ENCODE results near the gene TMEM74B.
A peak's percentile ranks its signal among the peaks of the same experiment; 100 is the strongest.
"Not testable (repeated sequence)": the region's sequence is repeated elsewhere in the genome, so short reads cannot be mapped to it uniquely, and the experiment has no call there.

Gene TMEM74B

GRCh38 chr20:1177680-1178079, 7.1 kb downstream of the TMEM74B start:
- no peak for DNase-seq

- DNase-seq, result no peak
These were observed 10.0 kb downstream of the TMEM74B start for GRCh38 chr20:1174787-1175186.

GRCh38 chr20:1173698-1174097, 11.1 kb downstream of the TMEM74B start:
- DNase-seq, result no peak

- DNase-seq, result peak in 1 of 2 experiments; percentile 16
These were observed 13.2 kb downstream of the TMEM74B start for GRCh38 chr20:1171461-1172093.

GRCh38 chr20:1169224-1169623, 15.6 kb downstream of the TMEM74B start:
- no peak for DNase-seq

GRCh38 chr20:1166948-1167720, 17.6 kb downstream of the TMEM74B start:
- no peak for DNase-seq

GRCh38 chr20:1165941-1166340, 18.8 kb downstream of the TMEM74B start:
- no peak for DNase-seq

GRCh38 chr20:1165521-1165920, 19.3 kb downstream of the TMEM74B start:
- no peak for DNase-seq

GRCh38 chr20:1164871-1165270, 19.9 kb downstream of the TMEM74B start:
- no peak for DNase-seq

GRCh38 chr20:1163653-1164052, 21.1 kb downstream of the TMEM74B start:
- DNase-seq, result no peak

GRCh38 chr20:1163105-1163504, 21.7 kb downstream of the TMEM74B start:
- DNase-seq, result no peak

- no peak for DNase-seq
These were observed 23.8 kb downstream of the TMEM74B start for GRCh38 chr20:1160991-1161390.

- no peak for DNase-seq
These were observed 24.3 kb downstream of the TMEM74B start for GRCh38 chr20:1160496-1160895.

GRCh38 chr20:1155342-1155741, 29.4 kb downstream of the TMEM74B start:
- DNase-seq, result no peak

GRCh38 chr20:1154691-1155090, 30.1 kb downstream of the TMEM74B start:
- DNase-seq, result no peak

GRCh38 chr20:1154226-1154625, 30.6 kb downstream of the TMEM74B start:
- DNase-seq, result no peak

- no peak for DNase-seq
These were observed 33.8 kb downstream of the TMEM74B start for GRCh38 chr20:1150968-1151367.

GRCh38 chr20:1150218-1150617, 34.6 kb downstream of the TMEM74B start:
- DNase-seq, result no peak

GRCh38 chr20:1149812-1150211, 35.0 kb downstream of the TMEM74B start:
- not testable (repeated sequence) for DNase-seq

GRCh38 chr20:1146957-1147356, 37.8 kb downstream of the TMEM74B start:
- DNase-seq, result no peak

GRCh38 chr20:1144401-1145172, 40.2 kb downstream of the TMEM74B start:
- DNase-seq, result no peak

- no peak for DNase-seq
These were observed 47.5 kb downstream of the TMEM74B start for GRCh38 chr20:1137236-1137635.

GRCh38 chr20:1134836-1135235, 49.9 kb downstream of the TMEM74B start:
- no peak for DNase-seq

GRCh38 chr20:1134355-1134754, 50.4 kb downstream of the TMEM74B start:
- DNase-seq, result no peak
